Right hindlimb (tissue), 1 donor: ENCODE results near the gene GPRC5C.

Source experiments
- DNase-seq: peaks from one replicate; pipeline ENCODE4 v3.0.0-alpha.2; 2018

The GPRC5C gene

DNA sequence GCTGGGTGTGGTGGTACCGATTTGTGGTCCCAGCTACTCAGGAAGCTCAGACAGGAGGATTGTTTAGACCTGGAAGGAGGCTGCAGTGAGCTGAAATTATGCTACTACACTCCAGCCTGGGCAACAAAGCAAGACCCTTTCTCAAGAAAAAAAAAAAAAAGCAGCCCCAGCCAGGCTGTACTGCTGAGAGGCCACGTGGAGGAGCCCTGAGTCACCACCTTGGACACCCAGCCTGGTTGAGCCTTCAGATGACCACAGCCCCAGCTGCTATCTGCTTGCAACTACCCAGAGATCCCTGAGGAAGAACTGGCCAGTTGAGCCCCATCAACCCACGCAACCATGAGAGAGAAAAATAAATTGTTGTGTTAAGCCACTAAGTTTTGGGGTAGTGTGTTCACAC is 23.6 kb upstream of the GPRC5C start:
- DNase-seq: no peak

- no peak for DNase-seq
These were observed 23.1 kb upstream of the GPRC5C start for GRCh38 chr17:74408815-74409214.

DNA sequence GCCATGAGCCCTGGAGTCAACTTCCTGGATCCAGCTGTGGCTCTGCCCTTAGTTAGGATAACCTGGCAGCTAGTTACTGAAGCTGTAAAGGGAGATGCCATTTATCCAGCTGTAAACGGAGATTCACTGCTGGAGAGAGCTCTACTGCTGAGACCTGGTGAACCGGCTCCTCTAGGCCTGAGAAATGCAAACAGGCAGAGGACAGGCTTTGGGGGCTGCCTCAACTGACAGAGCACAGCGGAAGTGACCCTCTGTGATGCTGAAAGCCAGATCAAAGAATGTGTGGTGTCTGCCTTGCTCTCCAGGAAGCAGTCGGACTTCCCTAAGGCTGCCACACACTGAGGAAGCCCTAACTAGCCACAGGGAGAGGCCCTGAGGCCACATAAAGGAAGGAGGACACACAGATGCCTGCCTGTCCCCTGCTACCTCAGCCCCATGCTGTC is 21.9 kb upstream of the GPRC5C start:
- no peak for DNase-seq

DNA sequence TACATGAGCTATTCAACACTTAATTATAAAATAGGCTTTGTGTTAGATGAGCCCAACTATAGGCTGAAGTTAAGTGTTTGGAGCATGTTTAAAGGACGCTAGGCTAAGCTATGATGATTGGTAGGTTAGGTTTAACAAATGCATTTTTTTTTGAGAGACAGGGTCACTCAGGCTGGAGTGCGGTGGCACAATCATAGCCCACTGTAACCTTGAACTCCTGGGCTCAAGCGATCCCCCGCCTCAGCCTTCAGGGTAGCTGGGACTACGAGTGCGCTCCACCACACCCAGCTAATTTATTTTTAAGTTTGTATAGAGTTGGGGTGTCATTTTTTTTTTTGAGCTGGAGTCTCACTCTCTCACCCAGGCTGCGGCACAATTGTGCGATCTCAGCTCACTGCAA is 19.3 kb upstream of the GPRC5C start:
- no peak for DNase-seq

- DNase-seq: no peak
These were observed 18.4 kb upstream of the GPRC5C start for GRCh38 chr17:74413491-74413890.

DNA sequence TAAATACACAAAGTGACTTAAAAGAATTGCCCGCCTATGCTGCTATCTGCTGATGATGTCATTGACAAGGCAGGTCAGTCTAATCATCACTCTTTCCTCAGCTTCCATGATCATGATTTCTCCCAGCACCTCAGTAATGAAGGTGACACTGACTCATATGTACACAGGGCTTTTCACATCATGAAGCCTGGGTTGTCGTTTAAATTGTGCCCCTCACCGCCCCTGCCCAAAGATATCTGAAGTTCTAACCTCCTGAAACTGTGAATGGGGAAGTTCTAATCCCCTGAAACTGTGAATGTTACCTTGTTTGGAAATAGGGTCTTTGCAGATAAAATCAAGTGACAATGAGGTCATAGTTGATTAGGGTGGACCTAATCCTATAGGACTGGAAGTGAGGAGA is 17.4 kb upstream of the GPRC5C start:
- no peak for DNase-seq

DNA sequence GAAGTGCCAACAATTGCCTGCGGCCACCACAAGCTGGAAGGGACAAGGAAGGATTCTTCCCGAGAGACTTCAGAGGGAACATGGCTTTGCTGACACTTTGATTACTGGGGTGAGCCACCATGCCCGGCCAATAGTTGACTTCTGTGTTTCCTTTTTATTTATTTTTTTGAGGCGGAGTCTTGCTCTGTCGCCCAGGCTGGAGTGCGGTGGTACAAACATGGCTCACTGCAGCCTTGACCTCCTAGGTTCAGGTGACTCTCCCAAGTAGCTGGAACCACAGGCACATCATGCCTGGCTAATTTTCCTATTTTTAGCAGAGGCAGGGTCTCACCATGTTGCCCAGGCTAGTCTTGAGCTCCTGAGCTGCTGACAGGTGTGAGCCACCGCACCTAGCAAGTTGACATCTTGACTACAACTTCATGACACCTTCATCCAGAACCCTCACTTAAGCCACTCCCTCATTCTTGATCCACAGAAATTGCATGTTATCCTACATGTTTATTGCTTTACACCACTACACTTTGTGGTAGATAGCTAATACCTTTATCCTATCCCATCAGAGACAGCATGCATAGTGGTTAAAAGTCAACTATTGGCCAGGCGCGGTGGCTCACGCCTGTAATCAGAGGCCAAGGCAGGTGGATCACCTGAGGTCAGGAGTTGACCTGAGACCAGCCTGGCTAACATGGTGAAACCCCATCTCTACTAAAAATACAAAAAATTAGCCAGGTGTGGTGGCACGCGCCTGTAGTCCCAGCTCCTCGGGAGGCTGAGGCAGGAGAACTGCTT is 16.1 kb upstream of the GPRC5C start:
- DNase-seq: no peak

GRCh38 chr17:74417178-74418045 is 14.5 kb upstream of the GPRC5C start:
- DNase-seq: no peak

DNA sequence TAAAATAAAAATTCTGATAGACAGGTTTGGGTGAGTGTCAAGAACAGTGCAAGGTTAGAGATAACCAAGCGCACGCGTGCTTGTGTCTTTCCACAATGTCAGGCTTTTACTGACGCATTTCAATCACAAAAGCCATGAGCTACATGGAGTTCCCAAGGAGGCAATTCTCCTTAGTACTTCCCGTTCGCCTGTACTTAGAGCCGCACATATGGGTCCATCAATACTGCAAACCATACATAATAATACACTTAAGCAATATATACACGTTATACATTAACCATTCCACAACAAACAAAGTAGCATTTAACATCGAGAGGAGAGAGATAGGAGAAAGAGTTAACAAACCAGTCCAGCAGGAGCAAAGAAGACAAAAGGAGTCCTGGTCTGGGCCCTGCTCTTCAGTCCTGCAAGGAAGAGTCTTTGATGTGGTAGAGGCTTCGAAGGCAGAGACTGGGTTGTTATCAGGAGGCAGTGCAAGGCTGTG is 11.9 kb upstream of the GPRC5C start:
- DNase-seq: no peak

DNA sequence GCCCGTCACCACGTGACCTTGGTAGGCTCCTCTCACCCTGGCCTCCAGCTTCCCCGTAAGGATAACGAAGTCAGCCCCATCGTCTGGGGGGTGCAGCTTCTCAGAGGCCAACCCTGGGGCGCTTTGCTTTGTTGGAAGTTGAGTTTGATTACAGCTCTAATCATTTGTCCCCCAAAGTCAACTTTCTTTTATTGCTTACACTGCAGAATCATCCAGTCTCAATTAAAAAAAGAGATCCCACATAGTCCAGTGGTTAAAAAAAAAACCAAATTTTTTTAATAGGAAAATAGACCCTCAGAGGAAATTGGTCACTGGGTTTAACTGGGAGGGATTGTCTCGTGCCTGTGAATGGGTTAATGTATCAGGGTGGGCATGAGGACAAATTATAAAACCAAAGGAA is 7.8 kb upstream of the GPRC5C start:
- DNase-seq: no peak

DNA sequence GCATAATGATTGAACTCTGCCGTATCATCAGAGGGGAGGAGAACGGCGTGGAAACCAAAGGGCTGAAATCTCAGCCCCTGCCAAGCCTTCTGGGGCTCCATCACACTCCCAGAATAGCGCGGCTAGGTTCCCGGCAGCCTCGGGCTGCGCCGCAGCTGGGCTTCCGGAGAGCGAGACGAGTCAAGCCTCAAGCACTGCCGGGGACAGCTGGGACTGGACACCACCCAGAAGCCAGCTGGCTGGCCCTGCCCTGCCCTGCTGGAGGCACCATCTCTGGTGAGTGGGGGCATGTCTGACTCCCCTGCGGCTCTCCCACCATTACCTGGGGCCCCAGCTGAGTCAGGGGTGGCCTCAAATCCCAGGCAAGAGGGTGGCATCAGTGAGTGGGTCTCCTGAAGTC is 7.2 kb upstream of the GPRC5C start:
- peak; percentile 78 for DNase-seq

DNA sequence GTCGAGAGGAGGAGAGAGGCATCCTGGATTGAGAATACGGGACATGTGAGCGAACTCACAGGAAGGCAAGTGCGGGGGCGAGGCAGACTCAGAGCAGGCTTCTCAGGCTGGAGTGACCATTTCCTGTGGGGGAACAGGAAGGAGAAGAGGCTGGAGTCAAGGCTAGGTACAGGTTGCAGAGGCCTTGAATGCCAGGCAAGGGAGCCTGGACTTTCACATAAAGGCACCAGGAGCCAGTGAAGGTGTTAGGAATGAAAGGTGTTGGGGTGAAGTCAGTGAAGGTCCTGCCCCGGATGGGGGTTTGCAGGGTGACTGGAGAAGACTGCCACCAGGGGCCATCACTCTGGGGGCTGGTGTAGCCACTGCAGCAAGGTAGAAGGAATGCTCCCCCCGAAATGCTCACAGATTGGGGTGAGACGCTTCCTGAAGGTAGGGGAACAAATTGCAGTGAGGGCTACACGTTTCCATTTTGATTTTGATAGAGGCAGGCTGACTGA is 5.3 kb upstream of the GPRC5C start:
- no peak for DNase-seq

DNA sequence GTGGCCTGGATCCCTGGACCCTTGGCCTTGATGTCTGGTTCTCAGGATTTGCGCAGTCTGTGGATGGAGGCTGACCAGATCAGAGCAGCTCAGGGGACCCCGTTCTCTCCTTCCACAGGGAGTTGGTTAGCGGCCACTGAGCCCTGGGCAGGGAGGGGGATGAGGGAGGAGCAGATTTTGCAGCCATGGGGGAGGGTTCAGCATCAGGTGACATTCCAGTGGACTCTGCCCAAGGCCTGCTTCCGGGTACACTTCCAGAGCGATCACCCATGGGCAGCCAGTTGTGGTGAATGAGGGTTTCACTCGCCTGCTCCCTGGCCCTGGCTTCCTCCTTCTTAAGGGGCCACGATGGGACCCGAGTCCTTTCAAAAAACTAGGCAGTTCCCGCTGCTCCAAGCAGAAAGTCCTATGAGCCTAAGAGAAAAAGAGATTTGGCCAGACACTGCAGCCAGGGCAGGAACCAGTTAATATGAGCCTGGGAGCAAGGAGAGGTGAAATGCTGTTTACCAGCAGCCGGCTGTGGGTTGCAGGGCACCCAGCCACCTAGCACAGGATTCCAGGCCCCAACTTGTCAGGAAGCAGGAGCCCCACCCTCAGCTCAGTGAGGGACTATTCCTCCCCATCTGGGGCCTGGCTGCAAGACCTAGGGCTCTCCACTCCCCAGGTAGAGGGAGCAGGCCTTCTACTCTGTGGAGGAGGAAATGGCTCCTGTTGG is 4.7 kb upstream of the GPRC5C start:
- no peak for DNase-seq

DNA sequence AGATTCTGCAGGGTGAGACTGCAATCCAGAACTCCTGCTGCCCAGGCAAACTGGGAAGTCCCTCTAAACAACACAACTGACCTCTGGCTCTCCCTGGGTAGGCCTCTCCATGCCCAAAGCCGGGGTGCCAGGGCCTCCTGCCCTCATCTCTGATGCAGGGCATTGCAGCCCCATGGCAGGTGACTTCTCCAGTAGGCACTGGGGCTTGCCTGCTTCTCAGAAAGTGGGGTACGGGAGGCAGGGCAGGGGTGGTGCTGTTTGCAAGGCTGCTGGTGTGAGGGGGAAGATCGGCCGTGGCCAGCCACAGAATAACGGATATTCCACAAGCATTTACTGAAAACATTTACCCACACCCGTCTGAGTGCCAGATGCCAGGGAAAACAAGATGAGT is 4.1 kb upstream of the GPRC5C start:
- no peak for DNase-seq

DNA sequence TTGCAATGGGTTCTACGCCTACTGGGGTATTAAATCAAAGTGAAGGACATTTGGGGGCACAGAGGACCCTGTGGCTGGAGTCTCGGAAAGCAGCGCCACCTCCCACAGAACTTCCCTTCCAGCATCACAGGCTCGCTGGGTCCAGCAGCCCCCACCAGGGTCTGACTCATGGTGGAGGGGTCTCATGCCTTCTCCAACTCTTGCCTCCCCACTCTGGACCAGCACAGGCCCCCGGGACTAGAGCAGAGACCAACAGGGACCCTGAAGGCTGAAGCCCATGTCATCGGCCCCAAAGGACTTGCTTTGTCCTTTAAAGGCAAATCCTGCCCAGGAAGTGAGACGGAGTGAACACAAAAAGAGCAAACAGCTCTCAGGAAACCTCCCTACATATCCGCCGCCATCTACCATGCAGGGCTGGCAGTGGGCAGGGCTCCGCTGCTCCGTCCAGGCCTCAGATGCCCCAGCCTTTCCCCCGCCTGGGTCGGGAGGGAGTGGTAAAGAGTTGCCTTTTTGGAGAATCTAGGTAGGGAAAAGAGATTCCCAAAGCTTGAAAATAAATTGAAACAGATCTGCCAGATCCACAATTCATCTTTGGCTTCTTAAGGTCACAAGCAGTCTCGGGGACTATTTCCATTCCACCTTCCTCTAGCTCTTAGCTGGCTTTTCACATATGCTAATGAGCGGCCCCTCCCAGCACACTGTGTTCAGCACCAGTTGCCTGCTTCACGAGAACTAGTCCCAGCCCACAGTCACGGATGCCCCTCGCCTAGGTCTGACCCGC is 2.1 kb upstream of the GPRC5C start:
- DNase-seq: no peak

DNA sequence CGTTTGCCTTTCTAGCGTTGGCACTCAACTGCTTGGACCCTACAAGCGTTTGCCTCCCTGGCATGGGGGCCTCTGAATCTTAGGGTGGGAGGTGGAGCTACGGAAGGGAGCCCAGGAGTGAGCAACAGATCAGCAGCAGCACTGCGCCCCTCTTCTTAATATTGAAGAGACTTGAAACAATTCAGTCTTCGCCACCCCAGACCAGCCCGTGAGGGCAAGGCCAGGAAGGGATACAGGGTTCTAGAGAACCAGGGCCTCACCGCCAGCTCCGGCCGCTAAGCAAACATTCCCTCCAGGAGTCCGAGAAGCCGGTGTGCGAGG is 1.5 kb upstream of the GPRC5C start:
- DNase-seq: no peak

- peak; percentile 79 for DNase-seq
These were observed 951 bp upstream of the GPRC5C start for GRCh38 chr17:74430706-74431567.

DNA sequence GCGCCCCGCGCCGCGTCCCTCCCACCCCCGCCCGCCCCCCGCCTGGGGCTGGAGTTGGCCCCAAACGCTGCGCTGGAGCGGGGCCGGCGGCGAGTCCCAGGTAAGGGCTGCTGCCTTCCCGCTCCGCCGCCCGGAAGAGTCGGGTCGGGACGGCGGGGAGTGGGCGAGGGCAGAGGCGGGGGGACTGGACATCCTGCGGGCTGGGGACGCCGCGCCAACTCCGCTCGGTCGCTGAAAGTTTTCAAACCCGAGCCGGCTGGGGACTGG is 469 bp downstream of the GPRC5C start:
- DNase-seq: peak; percentile 49

GRCh38 chr17:74432766-74433391 is 991 bp downstream of the GPRC5C start:
- DNase-seq: no peak

- peak; percentile 55 for DNase-seq
These were observed 1.7 kb downstream of the GPRC5C start for GRCh38 chr17:74433421-74434121.
